Right lobe of liver (tissue), 6 donors: Measurements from ENCODE around the gene LIN28B. TPM values are rescaled to one million over a fixed set of nuclear protein-coding genes. Genes with fewer than 3 reads are reported as not detected.

Experiments used
- ATAC-seq, 4 donors: fragments of 200-7000 bp; cut with Tn5 transposase; one replicate each; pipeline ENCODE4 v1.9.1; 2020; ENCODE audit warnings: mild to moderate bottlenecking in 4 of 4, moderate library complexity in 4 of 4
- DNase-seq, 3 donors: peaks; one replicate each; pipeline ENCODE4 v3.0.0-alpha.2; 2020
- H3K27ac ChIP-seq, 3 donors: fragments of 200-600 bp; one replicate each; pipeline ENCODE4 v1.8.0; 2022
- H3K27me3 ChIP-seq, 2 donors: fragments of 200-600 bp; one replicate each; pipeline ENCODE4 v1.8.0; 2022
- H3K36me3 ChIP-seq, 4 donors: fragments of 200-600 bp; sonication (generic) in 1 of 4; one replicate each; pipeline versions ENCODE4 v1.5.1 to v1.8.0; 2017 to 2022; ENCODE audit warnings: control low read depth in 1 of 4
- H3K4me1 ChIP-seq, 4 donors: fragments of 200-600 bp; sonication (generic) in 1 of 4; one replicate each; pipeline versions ENCODE4 v1.5.1 to v1.8.0; 2017 to 2022; ENCODE audit warnings: control low read depth in 1 of 4
- H3K4me3 ChIP-seq, 3 donors: fragments of 200-600 bp; one replicate each; pipeline ENCODE4 v1.8.0; 2022
- H3K9me3 ChIP-seq, 4 donors: fragments of 200-600 bp; sonication (generic) in 1 of 4; one replicate each; pipeline versions ENCODE4 v1.5.1 to v1.8.0; 2017 to 2022; ENCODE audit warnings: control low read depth in 1 of 4
- POLR2A ChIP-seq: fragments of 450-650 bp; IDR thresholded peaks from one replicate; pipeline ENCODE4 v1.6.1; 2017; ENCODE audit warnings: antibody characterized with exemption, mild to moderate bottlenecking
- WGBS: methylation state at CpG from one replicate; pipeline ENCODE4 v1.1.6; 2018; ENCODE audit warnings: low coverage, low lambda C conversion rate; ENCODE audit not compliant: insufficient coverage; ENCODE audit errors: missing lambda C conversion rate; 5-methylcytosine and 5-hydroxymethylcytosine counted together
- intact Hi-C, 2 donors: fragments of 100-400 bp; cut with DNase I; formaldehyde crosslinking; loops; one replicate each; pipeline versions ENCODE4 v1.11.2 to v1.14.1; 2022
- total RNA-seq, 6 experiments: library from RNA; depleted of rRNA in 2 of 6; stranded (reverse); fragments of >200 nt in 2 of 6; fragmentation: NEBNext Ultra II Directional in 3 of 6; extraction: Animal tissue kit (Norgen Biotek cat#: 25700) in 3 of 6; gene quantifications; one replicate each; pipeline versions ENCODE4 v1.1.0 to v1.2.4, GENCODE V29; 2016 to 2023
- TF ChIP-seq, protein P1 (sequence below), 4 donors: fragments of 200-600 bp in 3 of 4; fragments of 450-650 bp in 1 of 4; IDR thresholded peaks; one replicate each; pipeline versions ENCODE4 v1.5.1 to v1.8.0; 2016 to 2022; ENCODE audit warnings: antibody characterized with exemption in 4 of 4, mild to moderate bottlenecking in 2 of 4
- donor health status: DM: no; HTN: yes; CAD: no.
- donor health status: DM: no; HTN: no; CAD: no.
- donor health status: DM: no; HTN: no; CAD: no.
- donor health status: DM: no; HTN: yes; CAD: no.
- donor health status: DM: no; HTN: yes; CAD: no.

LIN28B gene
- total RNA-seq, 6 experiments from 2014 or later, result not detected

DNA sequence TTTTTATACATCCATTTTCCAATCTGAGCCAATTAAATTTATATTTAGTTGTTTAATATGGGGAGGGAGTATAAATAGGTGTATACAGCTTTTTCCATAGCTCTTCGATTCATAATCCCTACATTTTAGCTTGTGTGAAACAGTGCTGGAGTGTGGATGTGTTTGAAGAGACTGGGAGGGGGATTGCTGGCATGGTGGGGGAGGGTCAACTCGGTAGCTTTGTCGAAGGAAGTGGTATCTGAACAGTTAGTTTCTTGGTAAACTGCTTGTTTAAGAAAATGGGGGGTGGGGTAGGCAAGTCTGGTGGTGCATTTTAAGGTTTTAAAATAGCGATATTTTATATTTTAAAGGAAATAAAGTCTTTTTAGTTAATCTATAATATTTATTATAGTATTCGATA, 1.4 kb upstream of the LIN28B start:
- no peak for DNase-seq
- ATAC-seq, result no peak
- H3K4me1 ChIP-seq, result no peaks in the 10 kb centered on the region
- no peak overlapping the region for H3K4me3 ChIP-seq
- intact Hi-C loops, result no loop called here
- 6% methylated on average over 5 of the region's 5 CpGs for WGBS
- H3K36me3 ChIP-seq, result no peaks in the 10 kb centered on the region
- TF ChIP-seq, protein P1, sequence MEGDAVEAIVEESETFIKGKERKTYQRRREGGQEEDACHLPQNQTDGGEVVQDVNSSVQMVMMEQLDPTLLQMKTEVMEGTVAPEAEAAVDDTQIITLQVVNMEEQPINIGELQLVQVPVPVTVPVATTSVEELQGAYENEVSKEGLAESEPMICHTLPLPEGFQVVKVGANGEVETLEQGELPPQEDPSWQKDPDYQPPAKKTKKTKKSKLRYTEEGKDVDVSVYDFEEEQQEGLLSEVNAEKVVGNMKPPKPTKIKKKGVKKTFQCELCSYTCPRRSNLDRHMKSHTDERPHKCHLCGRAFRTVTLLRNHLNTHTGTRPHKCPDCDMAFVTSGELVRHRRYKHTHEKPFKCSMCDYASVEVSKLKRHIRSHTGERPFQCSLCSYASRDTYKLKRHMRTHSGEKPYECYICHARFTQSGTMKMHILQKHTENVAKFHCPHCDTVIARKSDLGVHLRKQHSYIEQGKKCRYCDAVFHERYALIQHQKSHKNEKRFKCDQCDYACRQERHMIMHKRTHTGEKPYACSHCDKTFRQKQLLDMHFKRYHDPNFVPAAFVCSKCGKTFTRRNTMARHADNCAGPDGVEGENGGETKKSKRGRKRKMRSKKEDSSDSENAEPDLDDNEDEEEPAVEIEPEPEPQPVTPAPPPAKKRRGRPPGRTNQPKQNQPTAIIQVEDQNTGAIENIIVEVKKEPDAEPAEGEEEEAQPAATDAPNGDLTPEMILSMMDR (IDR thresholded peaks at IDR 0.05), result no peak
- TF ChIP-seq POLR2A, result no peak
- H3K27me3 ChIP-seq, result peaks cover 5 to 38% of the 10 kb centered on the region in 2 donors
- no peak overlapping the region for H3K27ac ChIP-seq
- no peaks in the 10 kb centered on the region for H3K9me3 ChIP-seq

DNA sequence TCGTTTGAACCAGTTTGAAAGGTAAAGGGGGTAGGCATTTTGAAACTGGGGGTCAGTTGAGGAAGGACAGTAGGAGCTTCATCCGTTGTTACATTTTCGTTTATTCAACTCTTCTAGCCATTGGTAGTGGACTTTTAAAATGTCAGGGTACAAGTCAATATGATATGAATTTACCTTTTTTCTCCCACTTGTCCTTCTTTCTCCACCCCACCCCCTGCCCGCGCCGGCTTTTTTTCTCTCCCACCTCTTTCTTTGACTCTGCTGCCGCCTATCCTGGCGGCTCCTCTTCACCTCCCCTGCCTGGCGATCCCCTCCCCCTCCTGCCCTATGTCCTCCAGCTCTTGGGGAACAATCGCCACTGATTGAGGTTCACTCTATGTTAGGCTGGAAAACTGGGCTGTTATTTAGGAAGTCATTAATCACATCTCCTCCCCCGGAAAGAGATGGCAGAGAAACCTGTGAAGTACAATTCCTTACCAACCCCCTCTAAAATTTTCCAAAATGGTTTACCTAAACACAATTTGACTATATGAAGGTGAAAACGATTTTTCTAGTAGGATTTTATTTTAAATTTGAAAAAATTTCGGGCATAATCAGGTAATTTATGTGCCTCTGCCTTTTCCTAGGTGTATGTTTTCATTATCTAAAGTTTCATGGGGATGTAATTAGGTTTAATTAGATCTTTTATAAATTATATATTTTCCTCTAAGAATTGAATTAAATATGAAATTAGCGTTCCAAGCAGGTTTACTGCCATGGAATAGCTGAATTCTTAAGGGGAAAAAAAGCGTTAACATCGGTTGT, 778 bp upstream of the LIN28B start:
- intact Hi-C loops, result no loop called here
- TF ChIP-seq, protein P1 (IDR thresholded peaks at IDR 0.05), result no peak
- TF ChIP-seq POLR2A, result no peak
- WGBS, result 6% methylated on average over 15 of the region's 16 CpGs
- Histone ChIP-seq H3K36me3 (no peaks in the 10 kb centered on the region), H3K27me3 (peaks cover 5 to 38% of the 10 kb centered on the region in 2 donors), H3K4me1 (no peaks in the 10 kb centered on the region), H3K4me3 (no peak overlapping the region), H3K9me3 (no peaks in the 10 kb centered on the region), H3K27ac (no peak overlapping the region)
- no peak for DNase-seq
- ATAC-seq, result no peak

DNA sequence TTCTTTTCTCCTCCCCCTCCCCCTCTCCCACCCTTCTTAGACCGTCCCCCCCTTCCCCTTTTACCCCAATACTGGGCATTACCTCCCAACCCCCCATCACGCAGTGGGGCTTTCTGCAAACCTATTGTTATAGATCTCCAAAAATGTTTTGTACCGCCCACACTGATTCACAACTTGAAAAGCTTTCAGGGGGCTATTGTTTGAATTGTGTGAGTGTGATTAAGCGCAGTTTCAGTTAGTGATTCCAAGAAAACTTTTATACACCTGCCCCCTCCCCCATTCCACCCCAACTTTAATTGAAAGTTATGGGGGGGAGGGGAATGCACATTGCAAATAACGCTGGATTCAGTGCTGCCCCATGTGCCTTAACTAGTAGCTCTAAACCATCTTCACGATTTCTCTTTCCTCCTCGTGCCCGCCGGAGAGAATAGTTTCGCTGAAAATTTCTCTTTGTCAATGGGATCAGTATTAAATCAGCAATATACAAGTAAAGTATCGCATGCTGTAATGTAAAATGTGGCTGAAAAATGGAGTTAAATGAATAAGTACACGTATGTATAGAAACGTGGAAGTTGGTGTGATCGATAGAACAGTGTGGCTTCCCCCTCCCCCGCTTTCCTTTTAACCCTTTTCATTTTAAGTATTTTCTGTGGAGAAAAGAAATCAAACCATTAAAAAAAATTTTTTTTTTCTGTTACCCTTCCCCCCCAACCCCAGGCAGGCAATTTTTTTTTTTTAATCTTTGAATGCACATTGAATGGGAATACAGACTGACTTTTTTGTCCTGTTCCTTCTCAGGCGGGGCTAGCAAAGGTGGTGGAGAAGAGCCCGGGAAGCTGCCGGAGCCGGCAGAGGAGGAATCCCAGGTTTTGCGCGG, 632 bp downstream of the LIN28B start:
- Histone ChIP-seq H3K27ac (no peak overlapping the region), H3K36me3 (no peaks in the 10 kb centered on the region), H3K4me1 (no peaks in the 10 kb centered on the region), H3K9me3 (no peaks in the 10 kb centered on the region), H3K27me3 (peaks cover 5 to 28% of the 10 kb centered on the region in 2 donors), H3K4me3 (no peak overlapping the region)
- intact Hi-C loops, result no loop called here
- DNase-seq (no peak), ATAC-seq (no peak)
- TF ChIP-seq, protein P1 (IDR thresholded peaks at IDR 0.05), result no peak
- WGBS, result 5% methylated on average over 21 of the region's 21 CpGs

DNA sequence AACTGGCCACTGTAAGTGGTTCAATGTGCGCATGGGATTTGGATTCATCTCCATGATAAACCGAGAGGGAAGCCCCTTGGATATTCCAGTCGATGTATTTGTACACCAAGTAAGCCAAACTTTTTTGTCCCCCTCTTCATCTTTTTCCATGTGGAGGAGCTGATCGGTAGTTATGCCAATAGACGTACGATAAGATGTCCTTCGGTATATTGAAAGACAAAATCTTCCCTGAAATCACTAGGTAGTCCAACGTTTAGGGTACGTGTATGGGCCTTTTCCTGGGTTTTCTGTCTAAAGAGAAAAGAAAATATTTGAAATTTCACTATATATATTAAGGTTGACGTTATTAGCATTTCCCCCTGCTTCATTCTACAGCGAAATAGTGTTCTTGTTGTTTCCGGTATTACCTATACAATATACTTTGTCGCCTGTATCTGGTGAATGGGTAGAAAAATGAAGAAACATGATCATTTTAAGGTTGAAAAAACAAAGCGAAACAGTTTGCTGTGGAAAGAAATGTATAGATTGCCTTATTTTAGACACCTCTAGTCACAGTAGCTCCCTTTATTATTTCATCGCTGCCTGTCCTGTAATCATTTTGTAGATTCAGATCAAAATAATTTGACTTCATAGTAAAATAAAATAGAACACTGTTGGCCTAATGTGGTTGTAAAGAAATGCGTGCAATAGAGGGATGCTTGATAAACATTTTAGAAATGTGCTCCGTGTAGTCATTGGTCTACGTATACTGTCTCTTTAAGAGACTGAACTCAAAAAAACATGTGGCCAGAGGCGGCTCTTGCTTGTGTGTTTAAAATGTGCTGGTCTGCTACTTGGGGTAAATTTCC, 1.5 kb downstream of the LIN28B start:
- no peaks in the 10 kb centered on the region for H3K36me3 ChIP-seq
- peaks cover 5 to 28% of the 10 kb centered on the region in 2 donors for H3K27me3 ChIP-seq
- H3K9me3 ChIP-seq, result no peaks in the 10 kb centered on the region
- no peak overlapping the region for H3K27ac ChIP-seq
- DNase-seq (no peak), ATAC-seq (no peak)
- intact Hi-C loops, result no loop called here
- WGBS, result 5% methylated on average over 19 of the region's 19 CpGs
- TF ChIP-seq POLR2A, result no peak
- TF ChIP-seq, protein P1 (IDR thresholded peaks at IDR 0.05), result no peak
- no peaks in the 10 kb centered on the region for H3K4me1 ChIP-seq
- H3K4me3 ChIP-seq, result no peak overlapping the region
